Thyroid gland (tissue), 4 donors: ENCODE measurements around the gene NR1D2.

ENCODE experiments used
- CTCF ChIP-seq, 6 experiments: fragments of 200-600 bp in 3 of 6; fragments of 450-650 bp in 3 of 6; sonication (generic) in 3 of 6; IDR thresholded peaks; one replicate each; pipeline ENCODE4 v1.5.1; 2016 to 2019; ENCODE audit warnings: antibody characterized with exemption in 6 of 6, mild to moderate bottlenecking in 2 of 6, inconsistent platforms in 1 of 6, moderate library complexity in 1 of 6
- POLR2A ChIP-seq, 2 donors: fragments of 450-650 bp; IDR thresholded peaks; one replicate each; pipeline ENCODE4 v1.6.1; 2017; ENCODE audit warnings: antibody characterized with exemption in 2 of 2, mild to moderate bottlenecking in 2 of 2, moderate library complexity in 1 of 2

- TF ChIP-seq POLR2A (IDR thresholded peaks at IDR 0.05) (no peak), CTCF (IDR thresholded peaks at IDR 0.05) (no peak)
Measured at GRCh38 chr3:23959135-23959900, 14.2 kb downstream of the NR1D2 start.
